Keratinocyte (primary cell): ENCODE results near the gene CEBPE. TPM values are rescaled to one million over a fixed set of nuclear protein-coding genes. Genes with fewer than 3 reads are reported as not detected.

Source experiments
- DNase-seq: peaks from one replicate; pipeline ENCODE4 v3.0.0-alpha.2; 2011; ENCODE audit warnings: low read depth, missing footprints, low spot score
- FAIRE-seq: peaks from 2 replicates; lab custom pipeline; 2011; peaks lifted over from hg19 to GRCh38; lab: Jason Lieb, UNC
- H2AFZ ChIP-seq: 2 replicates; pipeline ENCODE4 v1.6.0; 2012; ENCODE audit warnings: low read length, control low read depth, inconsistent platforms; ENCODE audit not compliant: control insufficient read depth
- H3K27ac ChIP-seq: 2 replicates; pipeline ENCODE4 v1.5.1; 2011; ENCODE audit warnings: low read length; ENCODE audit not compliant: control insufficient read depth, insufficient read depth
- H3K27me3 ChIP-seq: 3 replicates; pipeline ENCODE4 v1.6.0; 2011; ENCODE audit warnings: low read length; ENCODE audit not compliant: control insufficient read depth, insufficient read depth; ENCODE audit errors: extremely low read depth
- H3K36me3 ChIP-seq, 2 experiments: 2 replicates in 1 of 2; 3 replicates in 1 of 2; pipeline ENCODE4 v1.5.1; 2011; ENCODE audit warnings: low read length in 2 of 2, mild to moderate bottlenecking in 1 of 2; ENCODE audit not compliant: control insufficient read depth in 2 of 2, insufficient read depth in 2 of 2; ENCODE audit errors: extremely low read depth in 1 of 2
- H3K4me1 ChIP-seq: 3 replicates; pipeline ENCODE4 v1.5.1; 2011; ENCODE audit warnings: low read length; ENCODE audit not compliant: control insufficient read depth, insufficient read depth; ENCODE audit errors: extremely low read depth
- H3K4me2 ChIP-seq: 3 replicates; pipeline ENCODE4 v1.6.0; 2011; ENCODE audit warnings: low read depth, low read length; ENCODE audit not compliant: control insufficient read depth, insufficient read depth; ENCODE audit errors: extremely low read depth
- H3K4me3 ChIP-seq, 3 experiments: fragments of 200-600 bp in 1 of 3; sonication (generic) in 1 of 3; 2 replicates in 2 of 3; 3 replicates in 1 of 3; pipeline ENCODE4 v1.5.1; 2011 to 2016; ENCODE audit warnings: low read length in 3 of 3, mild to moderate bottlenecking in 3 of 3, control low read depth in 2 of 3, inconsistent platforms in 1 of 3, low read depth in 1 of 3, mixed read lengths in 1 of 3, mixed run types in 1 of 3, moderate library complexity in 1 of 3; ENCODE audit not compliant: control insufficient read depth in 2 of 3, insufficient read depth in 2 of 3; ENCODE audit errors: extremely low read depth in 1 of 3
- H3K79me2 ChIP-seq: 2 replicates; pipeline ENCODE4 v1.6.0; 2012; ENCODE audit warnings: low read length; ENCODE audit not compliant: control insufficient read depth, insufficient read depth
- H3K9ac ChIP-seq: 3 replicates; pipeline ENCODE4 v1.6.0; 2011; ENCODE audit warnings: low read length; ENCODE audit not compliant: control insufficient read depth, insufficient read depth; ENCODE audit errors: extremely low read depth
- H3K9me1 ChIP-seq: 3 replicates; pipeline ENCODE4 v1.6.0; 2011; ENCODE audit warnings: low read length; ENCODE audit not compliant: control insufficient read depth, insufficient read depth; ENCODE audit errors: extremely low read depth
- H3K9me3 ChIP-seq: 2 replicates; pipeline ENCODE4 v1.5.1; 2012; ENCODE audit warnings: low read depth, low read length; ENCODE audit not compliant: control insufficient read depth
- H4K20me1 ChIP-seq: 3 replicates; pipeline ENCODE4 v1.6.0; 2011; ENCODE audit warnings: low read length; ENCODE audit not compliant: control insufficient read depth, insufficient read depth; ENCODE audit errors: extremely low read depth
- EZH2 ChIP-seq: IDR thresholded peaks from one replicate; pipeline ENCODE4 v1.6.1; 2012; ENCODE audit warnings: inconsistent platforms, mild to moderate bottlenecking, low read length, moderate library complexity
- dilution Hi-C: fragments of 300-500 bp; cut with MboI; formaldehyde crosslinking; loops from one replicate; pipeline ENCODE4 v1.7.0; 2020; ENCODE audit warnings: low sequenced_read_pairs; ENCODE audit not compliant: extremely low pct_ligation_motif_present
- polyA plus RNA-seq, 5 experiments: library from polyadenylated mRNA; depleted of rRNA in 3 of 5; stranded (reverse) in 3 of 5; stranded (forward) in 1 of 5; unstranded in 1 of 5; fragments of >200 nt; gene quantifications; 1 replicate in 1 of 5; 2 replicates in 3 of 5; 3 replicates in 1 of 5; pipeline versions ENCODE4 v1.2.1 to v1.2.3, GENCODE V29; 2011 to 2012; ENCODE audit warnings: missing spikeins in 2 of 5, low read depth in 1 of 5, low replicate concordance in 1 of 5
- TF ChIP-seq, protein P1 (sequence below), 3 experiments: IDR thresholded peaks in 1 of 3; conservative IDR thresholded peaks in 1 of 3; optimal IDR thresholded peaks in 1 of 3; 2 replicates in 2 of 3; 3 replicates in 1 of 3; pipeline versions ENCODE3 to v1.5.1; 2011; ENCODE audit warnings: low read length in 3 of 3, mild to moderate bottlenecking in 3 of 3, moderate library complexity in 2 of 3, control low read depth in 1 of 3, inconsistent platforms in 1 of 3; ENCODE audit not compliant: insufficient read depth in 2 of 3; ENCODE audit errors: extremely low read depth in 1 of 3

The CEBPE gene
- polyA plus RNA-seq, 1 donor (not counting 4 experiments of a cell fraction or from before 2014, with no cell fraction given): not detected

DNA sequence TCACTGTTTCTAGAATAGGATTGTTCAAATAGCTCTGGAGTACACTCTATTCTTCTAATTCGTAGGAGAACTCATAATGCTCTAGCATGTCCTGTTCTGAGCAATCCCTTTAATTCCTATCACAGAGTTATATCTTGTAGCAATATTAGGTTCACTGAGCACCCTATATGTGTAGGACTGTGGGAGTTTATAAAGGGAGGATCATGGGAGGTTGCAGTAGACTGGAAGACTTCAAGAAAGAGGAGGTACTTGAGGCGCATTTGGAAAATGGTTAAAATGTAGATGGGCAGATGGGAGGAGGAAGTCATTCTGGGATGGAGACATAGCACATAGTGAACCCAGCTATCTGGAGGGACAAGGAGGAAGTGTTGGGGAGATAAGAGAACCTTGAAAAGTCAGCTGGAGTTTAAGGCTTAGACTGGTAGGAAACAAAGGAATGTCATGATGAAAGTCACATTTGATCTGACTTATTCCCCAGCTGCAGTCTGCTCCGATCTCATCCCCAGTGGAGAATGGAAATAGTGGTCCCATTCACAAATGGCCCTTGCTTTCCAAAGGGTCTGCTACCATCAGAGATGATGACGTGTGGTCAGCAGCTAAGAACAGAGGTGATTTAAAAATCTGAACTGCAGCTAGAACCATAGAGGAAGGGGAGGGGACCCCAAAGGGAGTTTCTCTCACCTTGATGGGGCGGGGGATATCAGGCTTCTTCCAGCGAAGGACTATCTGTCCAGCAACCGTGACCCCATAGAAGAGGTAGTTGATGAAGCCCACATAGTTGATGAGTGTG lies 10.1 kb upstream of the CEBPE start:
- DNase-seq (no peak), FAIRE-seq (no peak)
- TF ChIP-seq, protein P1, sequence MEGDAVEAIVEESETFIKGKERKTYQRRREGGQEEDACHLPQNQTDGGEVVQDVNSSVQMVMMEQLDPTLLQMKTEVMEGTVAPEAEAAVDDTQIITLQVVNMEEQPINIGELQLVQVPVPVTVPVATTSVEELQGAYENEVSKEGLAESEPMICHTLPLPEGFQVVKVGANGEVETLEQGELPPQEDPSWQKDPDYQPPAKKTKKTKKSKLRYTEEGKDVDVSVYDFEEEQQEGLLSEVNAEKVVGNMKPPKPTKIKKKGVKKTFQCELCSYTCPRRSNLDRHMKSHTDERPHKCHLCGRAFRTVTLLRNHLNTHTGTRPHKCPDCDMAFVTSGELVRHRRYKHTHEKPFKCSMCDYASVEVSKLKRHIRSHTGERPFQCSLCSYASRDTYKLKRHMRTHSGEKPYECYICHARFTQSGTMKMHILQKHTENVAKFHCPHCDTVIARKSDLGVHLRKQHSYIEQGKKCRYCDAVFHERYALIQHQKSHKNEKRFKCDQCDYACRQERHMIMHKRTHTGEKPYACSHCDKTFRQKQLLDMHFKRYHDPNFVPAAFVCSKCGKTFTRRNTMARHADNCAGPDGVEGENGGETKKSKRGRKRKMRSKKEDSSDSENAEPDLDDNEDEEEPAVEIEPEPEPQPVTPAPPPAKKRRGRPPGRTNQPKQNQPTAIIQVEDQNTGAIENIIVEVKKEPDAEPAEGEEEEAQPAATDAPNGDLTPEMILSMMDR (optimal IDR thresholded peaks at IDR 0.05 in 1 of 3, IDR thresholded peaks at IDR 0.05 in 1 of 3, conservative IDR thresholded peaks at IDR 0.05 in 1 of 3; ENCODE audit: extremely low read depth in 1 of 3, insufficient read depth in 2 of 3, low read length in 3 of 3): no peak
- no peak for TF ChIP-seq EZH2
- no peaks in the 10 kb centered on the region for H4K20me1 ChIP-seq
- H3K9me1 ChIP-seq: no peaks in the 10 kb centered on the region
- peaks cover 23% of the 10 kb centered on the region for H3K4me1 ChIP-seq
- no peak overlapping the region for H2AFZ ChIP-seq
- H3K4me2 ChIP-seq: peak overlapping the region; percentile 29
- H3K36me3 ChIP-seq: peaks cover 6 to 12% of the 10 kb centered on the region in 2 experiments
- no peaks in the 10 kb centered on the region for H3K27me3 ChIP-seq
- H3K4me3 ChIP-seq: no peak overlapping the region
- H3K27ac ChIP-seq: peak overlapping the region; percentile 55
- dilution Hi-C loops: no loop called here
- H3K9me3 ChIP-seq: no peaks in the 10 kb centered on the region
- no peak overlapping the region for H3K9ac ChIP-seq
- no peaks in the 10 kb centered on the region for H3K79me2 ChIP-seq

DNA sequence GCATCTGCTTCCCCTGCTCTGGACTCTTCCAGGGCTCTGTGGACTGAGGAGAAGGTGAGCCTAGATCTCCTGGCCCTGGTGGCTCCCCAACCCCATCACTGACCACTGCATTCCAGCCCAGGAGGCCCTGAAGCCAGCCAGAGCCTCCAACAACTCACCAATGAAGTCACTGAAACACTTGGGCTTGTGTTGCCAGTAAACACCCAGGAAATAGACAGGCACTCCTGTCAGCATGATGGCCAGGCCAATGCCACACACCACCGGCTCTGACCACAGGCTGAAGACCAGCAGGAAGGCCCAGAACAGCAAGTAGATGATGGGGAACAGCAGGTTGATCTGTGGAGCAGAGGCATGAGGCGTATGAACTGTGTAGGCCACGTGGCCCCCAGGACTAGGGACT lies 8.8 kb upstream of the CEBPE start:
- H2AFZ ChIP-seq: no peak overlapping the region
- H3K27ac ChIP-seq: no peak overlapping the region
- peaks cover 28% of the 10 kb centered on the region for H3K4me1 ChIP-seq
- H3K4me3 ChIP-seq: no peak overlapping the region
- no peaks in the 10 kb centered on the region for H4K20me1 ChIP-seq
- FAIRE-seq (no peak), DNase-seq (no peak)
- no peaks in the 10 kb centered on the region for H3K79me2 ChIP-seq
- TF ChIP-seq, protein P1 (optimal IDR thresholded peaks at IDR 0.05 in 1 of 3, IDR thresholded peaks at IDR 0.05 in 1 of 3, conservative IDR thresholded peaks at IDR 0.05 in 1 of 3; ENCODE audit: extremely low read depth in 1 of 3, insufficient read depth in 2 of 3, low read length in 3 of 3): no peak
- TF ChIP-seq EZH2: no peak
- no peak overlapping the region for H3K9ac ChIP-seq
- no peak overlapping the region for H3K4me2 ChIP-seq
- no peaks in the 10 kb centered on the region for H3K9me1 ChIP-seq
- H3K9me3 ChIP-seq: no peaks in the 10 kb centered on the region
- no peaks in the 10 kb centered on the region for H3K27me3 ChIP-seq
- H3K36me3 ChIP-seq: peaks cover 6 to 12% of the 10 kb centered on the region in 2 experiments
- dilution Hi-C loops: no loop called here
